Type B pancreatic cell (in vitro differentiated cells): Measurements from ENCODE around the gene LYPLA2. TPM values are rescaled to one million over a fixed set of nuclear protein-coding genes. Genes with fewer than 3 reads are reported as not detected.
A peak's percentile ranks its signal among the peaks of the same experiment; 100 is the strongest.

Experiments
- DNase-seq: peaks from one replicate; pipeline ENCODE4 v3.0.0; 2021; ENCODE audit warnings: mixed read lengths; ENCODE audit not compliant: unreplicated experiment; ENCODE audit errors: extremely low spot score
- H3K27ac Mint-ChIP-seq: 2 replicates; pipeline ENCODE4 v1.8.0; 2021; ENCODE audit warnings: mild to moderate bottlenecking, mixed read lengths
- H3K27me3 Mint-ChIP-seq: 2 replicates; pipeline ENCODE4 v1.8.0; 2021; ENCODE audit warnings: mixed read lengths
- H3K36me3 Mint-ChIP-seq: 2 replicates; pipeline ENCODE4 v1.8.0; 2021; ENCODE audit warnings: mixed read lengths
- H3K4me1 Mint-ChIP-seq: one replicate; pipeline ENCODE4 v1.8.0; 2021; ENCODE audit warnings: mixed read lengths; ENCODE audit not compliant: unreplicated experiment
- H3K4me3 Mint-ChIP-seq: 2 replicates; pipeline ENCODE4 v1.8.0; 2021; ENCODE audit warnings: mild to moderate bottlenecking, mixed read lengths
- H3K9me3 Mint-ChIP-seq: 2 replicates; pipeline ENCODE4 v1.8.0; 2021; ENCODE audit warnings: mixed read lengths
- CTCF ChIP-seq: fragments of 200-600 bp; sonication (generic); conservative IDR thresholded peaks from 2 replicates; pipeline ENCODE4 v1.5.0; 2021; ENCODE audit warnings: antibody characterized with exemption, mild to moderate bottlenecking
- total RNA-seq: library from RNA; stranded (reverse); gene quantifications from 2 replicates; pipeline ENCODE4 v1.2.1, GENCODE V29; 2021; ENCODE audit warnings: low replicate concordance

The LYPLA2 gene
- total RNA-seq, 1 donor from 2014 or later: 83.6 TPM

GRCh38 chr1:23748016-23748415 lies 42.9 kb upstream of the LYPLA2 start:
- no peak for TF ChIP-seq CTCF
- H3K9me3 Mint-ChIP-seq: no peaks in the 10 kb centered on the region
- no peak for DNase-seq
- peaks cover 32% of the 10 kb centered on the region for H3K4me1 Mint-ChIP-seq
- peaks cover 19% of the 10 kb centered on the region for H3K36me3 Mint-ChIP-seq
- no peak overlapping the region for H3K27ac Mint-ChIP-seq
- no peaks in the 10 kb centered on the region for H3K27me3 Mint-ChIP-seq
- no peak overlapping the region for H3K4me3 Mint-ChIP-seq

GRCh38 chr1:23751050-23751814 lies 39.7 kb upstream of the LYPLA2 start:
- DNase-seq: no peak
- H3K27ac Mint-ChIP-seq: peak overlapping the region; percentile 40
- no peaks in the 10 kb centered on the region for H3K9me3 Mint-ChIP-seq
- peaks cover 26% of the 10 kb centered on the region for H3K36me3 Mint-ChIP-seq
- H3K4me3 Mint-ChIP-seq: no peak overlapping the region
- no peaks in the 10 kb centered on the region for H3K27me3 Mint-ChIP-seq
- TF ChIP-seq CTCF: peak; percentile 76
- H3K4me1 Mint-ChIP-seq: peaks cover 18% of the 10 kb centered on the region

- Mint-ChIP-seq H3K36me3 (peaks cover 23% of the 10 kb centered on the region), H3K9me3 (no peaks in the 10 kb centered on the region), H3K4me1 (peaks cover 14% of the 10 kb centered on the region), H3K27me3 (no peaks in the 10 kb centered on the region), H3K4me3 (no peak overlapping the region), H3K27ac (peak overlapping the region; percentile 40)
- DNase-seq: no peak
- TF ChIP-seq CTCF: no peak
These were observed 39.1 kb upstream of the LYPLA2 start for GRCh38 chr1:23751815-23752200.

- Mint-ChIP-seq H3K4me1 (peaks cover 4% of the 10 kb centered on the region), H3K27ac (no peak overlapping the region), H3K36me3 (peaks cover 18% of the 10 kb centered on the region)
These were observed 38.0 kb upstream of the LYPLA2 start for GRCh38 chr1:23752909-23753308.

GRCh38 chr1:23756676-23757075 lies 34.3 kb upstream of the LYPLA2 start:
- peaks cover 19% of the 10 kb centered on the region for H3K36me3 Mint-ChIP-seq
- no peak overlapping the region for H3K27ac Mint-ChIP-seq
- no peak for TF ChIP-seq CTCF
- no peak overlapping the region for H3K4me3 Mint-ChIP-seq
- no peaks in the 10 kb centered on the region for H3K4me1 Mint-ChIP-seq
- H3K27me3 Mint-ChIP-seq: no peaks in the 10 kb centered on the region
- no peak for DNase-seq
- H3K9me3 Mint-ChIP-seq: no peaks in the 10 kb centered on the region

More at GRCh38 chr1:23752909-23753308, 38.0 kb upstream of the LYPLA2 start:
- DNase-seq: no peak
- no peaks in the 10 kb centered on the region for H3K9me3 Mint-ChIP-seq
- no peaks in the 10 kb centered on the region for H3K27me3 Mint-ChIP-seq
- no peak overlapping the region for H3K4me3 Mint-ChIP-seq
- TF ChIP-seq CTCF: no peak
